NCI-H146 treated with DMSO at 0.1 percent for 48 hours (cell line): ENCODE measurements around the gene TMEM81.

Experiments
- DNase-seq: peaks from one replicate; lab custom pipeline; 2025; ENCODE audit not compliant: unreplicated experiment; lab: John Stamatoyannopoulos, UW

The TMEM81 gene

GRCh38 chr1:205061227-205061626, 23.0 kb downstream of the TMEM81 start:
- DNase-seq: no peak

- no peak for DNase-seq
Observed at GRCh38 chr1:205060746-205061145, 23.5 kb downstream of the TMEM81 start.

- no peak for DNase-seq
Observed at GRCh38 chr1:205059660-205060059, 24.6 kb downstream of the TMEM81 start.

GRCh38 chr1:205058853-205059252, 25.4 kb downstream of the TMEM81 start:
- DNase-seq: no peak

GRCh38 chr1:205057808-205058575, 26.3 kb downstream of the TMEM81 start:
- DNase-seq: no peak

GRCh38 chr1:205056956-205057568, 27.2 kb downstream of the TMEM81 start:
- no peak for DNase-seq

GRCh38 chr1:205056188-205056611, 28.1 kb downstream of the TMEM81 start:
- no peak for DNase-seq

- DNase-seq: no peak
Observed at GRCh38 chr1:205054013-205054412, 30.2 kb downstream of the TMEM81 start.

- DNase-seq: no peak
Observed at GRCh38 chr1:205053296-205053695, 31.0 kb downstream of the TMEM81 start.

GRCh38 chr1:205052690-205053089, 31.6 kb downstream of the TMEM81 start:
- no peak for DNase-seq

GRCh38 chr1:205049479-205049878, 34.8 kb downstream of the TMEM81 start:
- DNase-seq: no peak

GRCh38 chr1:205048382-205048781, 35.9 kb downstream of the TMEM81 start:
- DNase-seq: no peak

GRCh38 chr1:205047764-205048231, 36.5 kb downstream of the TMEM81 start:
- DNase-seq: no peak

- no peak for DNase-seq
Observed at GRCh38 chr1:205046870-205047269, 37.4 kb downstream of the TMEM81 start.

GRCh38 chr1:205045146-205045545, 39.1 kb downstream of the TMEM81 start:
- no peak for DNase-seq

GRCh38 chr1:205044741-205045140, 39.5 kb downstream of the TMEM81 start:
- DNase-seq: no peak

GRCh38 chr1:205043866-205044265, 40.4 kb downstream of the TMEM81 start:
- DNase-seq: no peak

GRCh38 chr1:205042911-205043806, 41.1 kb downstream of the TMEM81 start, which contains the start of gene CNTN2:
CNTN2 (plus strand) TSS chr1:205043212; CDS start chr1:205053186, 9,974 bp downstream.
- DNase-seq: peak; percentile 58

- DNase-seq: no peak
Observed at GRCh38 chr1:205041998-205042910, 42.0 kb downstream of the TMEM81 start.

GRCh38 chr1:205041001-205041715, 43.1 kb downstream of the TMEM81 start:
- DNase-seq: no peak
